H1 (cell line): Measurements from ENCODE around the gene STKLD1. TPM values are rescaled to one million over a fixed set of nuclear protein-coding genes. Genes with fewer than 3 reads are reported as not detected.

Experiments
- ATF2 ChIP-seq: IDR thresholded peaks from 2 replicates; pipeline ENCODE4 v1.6.1; 2012; ENCODE audit warnings: low read length, inconsistent platforms
- ATF3 ChIP-seq: IDR thresholded peaks from 2 replicates; pipeline ENCODE4 v1.6.1; 2011; ENCODE audit warnings: low read depth, mild to moderate bottlenecking, low read length; ENCODE audit not compliant: insufficient read depth
- BCL11A ChIP-seq, 2 experiments: IDR thresholded peaks; one replicate each; pipeline ENCODE4 v1.6.1; 2011; ENCODE audit warnings: low read depth in 2 of 2, low read length in 2 of 2, mild to moderate bottlenecking in 2 of 2
- CBX8 ChIP-seq: fragments of 300-800, 300-1000 bp; sonication (generic); IDR thresholded peaks from 2 replicates; pipeline ENCODE4 v1.7.1; 2016; ENCODE audit warnings: low read depth, low read length, borderline replicate concordance
- CREB1 ChIP-seq: IDR thresholded peaks from 2 replicates; pipeline ENCODE4 v1.6.1; 2012; ENCODE audit warnings: inconsistent platforms
- CTBP2 ChIP-seq: IDR thresholded peaks from 2 replicates; pipeline ENCODE4 v1.7.0; 2011; ENCODE audit warnings: borderline replicate concordance, mild to moderate bottlenecking, moderate library complexity, mixed read lengths, low read length; ENCODE audit not compliant: insufficient read depth, insufficient read length
- E2F6 ChIP-seq: IDR thresholded peaks from 2 replicates; pipeline ENCODE4 v1.6.1; 2012; ENCODE audit warnings: inconsistent platforms
- EGR1 ChIP-seq: IDR thresholded peaks from 2 replicates; pipeline ENCODE4 v1.6.1; 2011; ENCODE audit warnings: low read depth, low read length, borderline replicate concordance
- GABPA ChIP-seq: IDR thresholded peaks from 2 replicates; pipeline ENCODE4 v1.6.1; 2011; ENCODE audit warnings: mild to moderate bottlenecking, low read length, moderate library complexity, borderline replicate concordance; ENCODE audit not compliant: insufficient read depth
- HDAC2 ChIP-seq, 2 experiments: fragments of 300-600 bp in 1 of 2; sonication (generic) in 1 of 2; IDR thresholded peaks; 2 replicates each; pipeline ENCODE4 v1.6.1; 2011 to 2012; ENCODE audit warnings: low read depth in 2 of 2, low read length in 2 of 2, mild to moderate bottlenecking in 2 of 2, moderate library complexity in 2 of 2, borderline replicate concordance in 1 of 2, inconsistent platforms in 1 of 2
- JUN ChIP-seq: IDR thresholded peaks from 2 replicates; pipeline ENCODE4 v1.6.1; 2011; ENCODE audit warnings: low read depth, mild to moderate bottlenecking, improper control_type of control experiment, low read length
- KDM1A ChIP-seq: fragments of 200-600, 300-600 bp; sonication (generic); IDR thresholded peaks from 2 replicates; pipeline ENCODE4 v1.7.1; 2016; ENCODE audit warnings: mild to moderate bottlenecking, low read length, borderline replicate concordance
- KDM5A ChIP-seq: fragments of 200-600 bp; IDR thresholded peaks from 2 replicates; pipeline ENCODE4 v1.7.1; 2012; ENCODE audit warnings: mild to moderate bottlenecking, low read length, inconsistent platforms, mixed read lengths
- NANOG ChIP-seq: IDR thresholded peaks from 2 replicates; pipeline ENCODE4 v1.6.1; 2011; ENCODE audit warnings: low read length, low read depth, mild to moderate bottlenecking, inconsistent platforms; ENCODE audit not compliant: insufficient read depth, poor library complexity, severe bottlenecking
- NRF1 ChIP-seq: IDR thresholded peaks from 2 replicates; pipeline ENCODE4 v1.6.1; 2011; ENCODE audit warnings: mild to moderate bottlenecking, low read depth, low read length, improper control_type of control experiment
- PHF8 ChIP-seq: fragments of 200-600 bp; sonication (generic); conservative IDR thresholded peaks from 2 replicates; pipeline ENCODE4 v1.7.1; 2012; ENCODE audit warnings: low read depth, mild to moderate bottlenecking, inconsistent platforms, low read length, moderate library complexity
- POU5F1 ChIP-seq: IDR thresholded peaks from 2 replicates; pipeline ENCODE4 v1.6.1; 2011; ENCODE audit warnings: low read depth, mild to moderate bottlenecking, low read length, moderate library complexity
- RNF2 ChIP-seq: fragments of 200-900, 300-1000 bp; sonication (generic); IDR thresholded peaks from 2 replicates; pipeline ENCODE4 v1.7.1; 2016; ENCODE audit warnings: borderline replicate concordance, low read depth, mild to moderate bottlenecking, antibody characterized with exemption, low read length; ENCODE audit not compliant: poor library complexity, severe bottlenecking; ENCODE audit errors: missing control alignments
- SAP30 ChIP-seq: fragments of 300-600 bp; sonication (generic); IDR thresholded peaks from 2 replicates; pipeline ENCODE4 v1.7.1; 2012; ENCODE audit warnings: low read length, moderate library complexity, mild to moderate bottlenecking, inconsistent platforms; ENCODE audit not compliant: insufficient read depth, insufficient replicate concordance
- SP1 ChIP-seq: IDR thresholded peaks from 2 replicates; pipeline ENCODE4 v1.6.1; 2011; ENCODE audit warnings: low read depth, low read length
- polyA plus RNA-seq, 7 experiments: library from polyadenylated mRNA; depleted of rRNA in 3 of 7; stranded (reverse) in 5 of 7; unstranded in 2 of 7; fragments of >200 nt in 5 of 7; fragments of 200-250 nt in 2 of 7; gene quantifications; 1 replicate in 5 of 7; 2 replicates in 1 of 7; 4 replicates in 1 of 7; pipeline versions ENCODE4 v1.2.1 to v1.2.3, GENCODE V29; 2011 to 2013; ENCODE audit warnings: missing spikeins in 2 of 7, mixed read lengths in 2 of 7
- total RNA-seq: library from RNA; stranded (reverse); fragmentation: NEBNext Ultra II Directional; extraction: Animal tissue kit (Norgen Biotek cat#: 25700); gene quantifications from 2 replicates; pipeline ENCODE4 v1.2.1, GENCODE V29; 2021

STKLD1 gene
- total and polyA plus RNA-seq, 2 of the 8 experiments (the other 6 are each of a cell fraction or from before 2014, with no cell fraction given): 0.26 TPM; not detected in 1

GRCh38 chr9:133356391-133357091 is 19.6 kb upstream of the STKLD1 start, which contains the start of the genes SURF1 and SURF2 (continued):
- TF ChIP-seq BCL11A (IDR thresholded peaks at IDR 0.05; ENCODE audit: low read depth in 2 of 2, low read length in 2 of 2): no peak
- no peak for TF ChIP-seq POU5F1
- TF ChIP-seq PHF8: peak; percentile 87
- TF ChIP-seq CBX8: no peak
- peak; percentile 76; the same call in 1 of the 2 replicates for TF ChIP-seq GABPA
- TF ChIP-seq CTBP2: no peak
- TF ChIP-seq SP1: no peak
- TF ChIP-seq EGR1: peak; percentile 95
- no peak for TF ChIP-seq NANOG
- peak; percentile 45; the same call in 1 of the 2 replicates for TF ChIP-seq E2F6
- no peak for TF ChIP-seq NRF1
- no peak for TF ChIP-seq KDM1A
- TF ChIP-seq ATF3: no peak
- TF ChIP-seq RNF2: no peak
- no peak for TF ChIP-seq ATF2
- no peak; a peak in 1 of 4 replicates for TF ChIP-seq HDAC2 (IDR thresholded peaks at IDR 0.05; ENCODE audit: borderline replicate concordance in 1 of 2, low read depth in 2 of 2, low read length in 2 of 2)
- TF ChIP-seq JUN: no peak
- TF ChIP-seq KDM5A: no peak
- TF ChIP-seq CREB1: peak; percentile 83
- TF ChIP-seq SAP30: peak; percentile 54
- TF ChIP-seq, all 59 proteins: peak for 18
